ENCODE measurements around the gene HIGD1A.

- TF ChIP-seq CTCF (optimal IDR thresholded peaks at IDR 0.05 in 1 of 3, IDR thresholded peaks at IDR 0.05 in 1 of 3, conservative IDR thresholded peaks at IDR 0.05 in 1 of 3; ENCODE audit: extremely low read depth in 1 of 3, insufficient read depth in 2 of 3, low read length in 3 of 3) (no peak), EZH2 (IDR thresholded peaks at IDR 0.05; ENCODE audit: low read length) (no peak)
These were observed 68.7 kb downstream of the HIGD1A start for GRCh38 chr3:42735615-42736014.
